Smooth muscle cell (in vitro differentiated cells): ENCODE measurements around the gene CYP2F1. TPM values are rescaled to one million over a fixed set of nuclear protein-coding genes. Genes with fewer than 3 reads are reported as not detected.

ENCODE experiments used
- DNase-seq: peaks from one replicate; lab custom pipeline; 2025; ENCODE audit not compliant: unreplicated experiment; lab: John Stamatoyannopoulos, UW
- H2AFZ ChIP-seq: fragments of 200-600 bp; sonication (generic); 2 replicates; pipeline ENCODE4 v1.6.0; 2016; ENCODE audit warnings: antibody characterized with exemption, low read depth, mild to moderate bottlenecking
- H3F3A ChIP-seq: fragments of 200-600 bp; sonication (generic); 2 replicates; pipeline ENCODE4 v1.6.0; 2017; ENCODE audit warnings: antibody characterized with exemption, low read depth
- H3K27ac ChIP-seq: fragments of 200-600 bp; sonication (generic); 2 replicates; pipeline ENCODE4 v1.5.1; 2016; ENCODE audit warnings: low read depth, mild to moderate bottlenecking
- H3K27me3 ChIP-seq: fragments of 200-600 bp; sonication (generic); 2 replicates; pipeline ENCODE4 v1.6.1; 2016; ENCODE audit warnings: low read depth, mild to moderate bottlenecking
- H3K36me3 ChIP-seq: fragments of 200-600 bp; sonication (generic); 2 replicates; pipeline ENCODE4 v1.5.1; 2016; ENCODE audit warnings: low read depth
- H3K4me1 ChIP-seq: fragments of 200-600 bp; sonication (generic); 2 replicates; pipeline ENCODE4 v1.5.1; 2016; ENCODE audit warnings: low read depth
- H3K4me2 ChIP-seq: fragments of 200-600 bp; sonication (generic); 2 replicates; pipeline ENCODE4 v1.6.0; 2016; ENCODE audit warnings: mild to moderate bottlenecking
- H3K4me3 ChIP-seq: fragments of 200-600 bp; sonication (generic); 2 replicates; pipeline ENCODE4 v1.5.1; 2016; ENCODE audit warnings: mild to moderate bottlenecking
- H3K79me2 ChIP-seq: fragments of 200-600 bp; sonication (generic); 2 replicates; pipeline ENCODE4 v1.6.0; 2016; ENCODE audit warnings: low read depth, mild to moderate bottlenecking
- H3K9ac ChIP-seq: fragments of 200-600 bp; sonication (generic); 2 replicates; pipeline ENCODE4 v1.6.0; 2016; ENCODE audit warnings: low read depth
- H3K9me3 ChIP-seq: fragments of 200-600 bp; sonication (generic); replicated peaks from 2 replicates; pipeline ENCODE4 v1.5.1; 2016; ENCODE audit warnings: low read depth
- H4K20me1 ChIP-seq: fragments of 200-600 bp; sonication (generic); 2 replicates; pipeline ENCODE4 v1.6.0; 2016; ENCODE audit warnings: low read depth
- WGBS: methylation state at CpG from one replicate; pipeline ENCODE4 v1.1.7; 2016; ENCODE audit warnings: low lambda C conversion rate; 5-methylcytosine and 5-hydroxymethylcytosine counted together
- polyA plus RNA-seq: library from polyadenylated mRNA; unstranded; fragments of >200 nt; fragmentation: Nextera tagmentation; extraction: Ambion mirVana; gene quantifications from 2 replicates; pipeline ENCODE4 v1.2.1, GENCODE V29; 2016
- total RNA-seq: library from RNA; depleted of rRNA; stranded (reverse); fragments of >200 nt; gene quantifications from 2 replicates; pipeline ENCODE4 v1.2.3, GENCODE V29; 2014
- TF ChIP-seq, protein P1 (sequence below): fragments of 200-600 bp; sonication (generic); IDR thresholded peaks from 2 replicates; pipeline ENCODE4 v1.5.1; 2017; ENCODE audit warnings: borderline replicate concordance, mild to moderate bottlenecking, antibody characterized with exemption; ENCODE audit not compliant: insufficient read depth, poor library complexity, severe bottlenecking

The CYP2F1 gene, protein sequence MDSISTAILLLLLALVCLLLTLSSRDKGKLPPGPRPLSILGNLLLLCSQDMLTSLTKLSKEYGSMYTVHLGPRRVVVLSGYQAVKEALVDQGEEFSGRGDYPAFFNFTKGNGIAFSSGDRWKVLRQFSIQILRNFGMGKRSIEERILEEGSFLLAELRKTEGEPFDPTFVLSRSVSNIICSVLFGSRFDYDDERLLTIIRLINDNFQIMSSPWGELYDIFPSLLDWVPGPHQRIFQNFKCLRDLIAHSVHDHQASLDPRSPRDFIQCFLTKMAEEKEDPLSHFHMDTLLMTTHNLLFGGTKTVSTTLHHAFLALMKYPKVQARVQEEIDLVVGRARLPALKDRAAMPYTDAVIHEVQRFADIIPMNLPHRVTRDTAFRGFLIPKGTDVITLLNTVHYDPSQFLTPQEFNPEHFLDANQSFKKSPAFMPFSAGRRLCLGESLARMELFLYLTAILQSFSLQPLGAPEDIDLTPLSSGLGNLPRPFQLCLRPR
- total RNA-seq (not detected in 2 replicates), polyA plus RNA-seq (0.11 TPM in 1 of 2 replicates, not detected in the other)

- H2AFZ ChIP-seq: no peak within 1 kb of the TSS
- no peaks in the 10 kb centered on the region for H3K9me3 ChIP-seq
- no peaks in the 10 kb centered on the region for H3K27me3 ChIP-seq
- no peak within 1 kb of the TSS for H3K27ac ChIP-seq
- H3F3A ChIP-seq: no peaks in the 10 kb centered on the region
- no peaks in the 10 kb centered on the region for H3K36me3 ChIP-seq
- H3K9ac ChIP-seq: no peak within 1 kb of the TSS
- no peaks in the 10 kb centered on the region for H3K4me1 ChIP-seq
- no peak within 1 kb of the TSS for H3K4me2 ChIP-seq
- TF ChIP-seq, protein P1, sequence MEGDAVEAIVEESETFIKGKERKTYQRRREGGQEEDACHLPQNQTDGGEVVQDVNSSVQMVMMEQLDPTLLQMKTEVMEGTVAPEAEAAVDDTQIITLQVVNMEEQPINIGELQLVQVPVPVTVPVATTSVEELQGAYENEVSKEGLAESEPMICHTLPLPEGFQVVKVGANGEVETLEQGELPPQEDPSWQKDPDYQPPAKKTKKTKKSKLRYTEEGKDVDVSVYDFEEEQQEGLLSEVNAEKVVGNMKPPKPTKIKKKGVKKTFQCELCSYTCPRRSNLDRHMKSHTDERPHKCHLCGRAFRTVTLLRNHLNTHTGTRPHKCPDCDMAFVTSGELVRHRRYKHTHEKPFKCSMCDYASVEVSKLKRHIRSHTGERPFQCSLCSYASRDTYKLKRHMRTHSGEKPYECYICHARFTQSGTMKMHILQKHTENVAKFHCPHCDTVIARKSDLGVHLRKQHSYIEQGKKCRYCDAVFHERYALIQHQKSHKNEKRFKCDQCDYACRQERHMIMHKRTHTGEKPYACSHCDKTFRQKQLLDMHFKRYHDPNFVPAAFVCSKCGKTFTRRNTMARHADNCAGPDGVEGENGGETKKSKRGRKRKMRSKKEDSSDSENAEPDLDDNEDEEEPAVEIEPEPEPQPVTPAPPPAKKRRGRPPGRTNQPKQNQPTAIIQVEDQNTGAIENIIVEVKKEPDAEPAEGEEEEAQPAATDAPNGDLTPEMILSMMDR: no peak
- no peak for DNase-seq
- H3K79me2 ChIP-seq: no peaks in the 10 kb centered on the region
- no peaks in the 10 kb centered on the region for H4K20me1 ChIP-seq
- H3K4me3 ChIP-seq: no peak within 1 kb of the TSS
- 86% methylated on average over 7 of the region's 7 CpGs for WGBS
Observed at GRCh38 chr19:41114132-41114531, at the start of gene CYP2F1. TSS of gene CYP2F1 (plus strand) at chr19:41114432. CDS start at chr19:41116189, 1,757 bp downstream.

GRCh38 chr19:41064974-41065569, 49.2 kb upstream of the CYP2F1 start:
- H3K4me1 ChIP-seq: no peaks in the 10 kb centered on the region

DNA sequence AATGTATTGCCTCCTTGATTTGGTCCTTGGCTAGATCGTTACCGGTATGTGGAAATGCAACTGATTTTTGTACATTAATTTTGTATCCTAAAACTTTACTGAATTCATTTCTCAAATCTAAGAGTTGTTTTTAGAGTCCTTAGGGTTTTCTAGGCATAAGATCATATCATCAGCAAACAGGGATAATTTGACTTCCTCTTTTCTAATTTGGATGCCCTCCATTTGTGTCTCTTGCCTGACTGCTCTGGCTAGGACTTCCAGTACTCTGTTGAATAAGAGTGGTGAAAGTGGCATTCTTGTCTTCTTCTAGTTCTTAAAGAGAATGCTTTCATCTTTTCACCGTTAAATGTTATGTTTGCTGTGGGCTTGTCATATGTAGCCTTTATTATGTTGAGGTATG, 37.9 kb upstream of the CYP2F1 start:
- H3K27me3 ChIP-seq: peaks cover 8% of the 10 kb centered on the region
- 89% methylated on average over 3 of the region's 3 CpGs for WGBS
- H3K4me3 ChIP-seq: no peak overlapping the region
- no peak overlapping the region for H2AFZ ChIP-seq
- H3K4me1 ChIP-seq: no peaks in the 10 kb centered on the region
- TF ChIP-seq, protein P1: no peak
- H3K79me2 ChIP-seq: no peaks in the 10 kb centered on the region
- no peaks in the 10 kb centered on the region for H3F3A ChIP-seq
- H3K9me3 ChIP-seq: no peaks in the 10 kb centered on the region
- no peak overlapping the region for H3K4me2 ChIP-seq
- no peak overlapping the region for H3K27ac ChIP-seq
- no peak for DNase-seq
- no peaks in the 10 kb centered on the region for H4K20me1 ChIP-seq
- H3K36me3 ChIP-seq: no peaks in the 10 kb centered on the region
- H3K9ac ChIP-seq: no peak overlapping the region

More at GRCh38 chr19:41064974-41065569, 49.2 kb upstream of the CYP2F1 start:
- Histone ChIP-seq H3K4me2 (no peak overlapping the region), H3K9me3 (no peaks in the 10 kb centered on the region), H3K4me3 (no peak overlapping the region), H3K27ac (no peak overlapping the region), H3F3A (no peaks in the 10 kb centered on the region), H2AFZ (no peak overlapping the region), H3K27me3 (peaks cover 16% of the 10 kb centered on the region), H3K79me2 (no peaks in the 10 kb centered on the region), H3K36me3 (no peaks in the 10 kb centered on the region), H4K20me1 (no peaks in the 10 kb centered on the region), H3K9ac (no peak overlapping the region)
- TF ChIP-seq, protein P1: no peak
- no peak for DNase-seq
- 67% methylated on average over 7 of the region's 7 CpGs for WGBS
